Uterus (tissue), 4 donors: Measurements from ENCODE around the gene CLDN20. TPM values are rescaled to one million over a fixed set of nuclear protein-coding genes. Genes with fewer than 3 reads are reported as not detected.

Source experiments
- DNase-seq, 2 donors: peaks; one replicate each; pipeline ENCODE4 v3.0.0-alpha.2; 2019 to 2020
- H3K27ac ChIP-seq, 2 donors: fragments of 200-600 bp; sonication (generic); 1 replicate in 1 of 2; 2 replicates in 1 of 2; pipeline ENCODE4 v1.5.1; 2016 to 2018
- H3K27me3 ChIP-seq, 2 donors: fragments of 200-600 bp; sonication (generic); one replicate each; pipeline ENCODE4 v1.5.1; 2018 to 2019; ENCODE audit warnings: control low read depth in 1 of 2
- H3K36me3 ChIP-seq, 2 donors: fragments of 200-600 bp; sonication (generic); one replicate each; pipeline ENCODE4 v1.5.1; 2019; ENCODE audit warnings: control low read depth in 1 of 2
- H3K4me1 ChIP-seq, 2 donors: fragments of 200-600 bp; sonication (generic); one replicate each; pipeline ENCODE4 v1.5.1; 2018 to 2019; ENCODE audit warnings: control low read depth in 1 of 2
- H3K4me3 ChIP-seq, 2 donors: fragments of 200-600 bp; sonication (generic); 1 replicate in 1 of 2; 2 replicates in 1 of 2; pipeline ENCODE4 v1.5.1; 2018 to 2019; ENCODE audit warnings: mild to moderate bottlenecking in 1 of 2
- H3K9me3 ChIP-seq, 2 donors: fragments of 200-600 bp; sonication (generic); one replicate each; pipeline ENCODE4 v1.5.1; 2019; ENCODE audit warnings: control low read depth in 1 of 2
- POLR2A ChIP-seq, 2 donors: fragments of 450-650 bp; IDR thresholded peaks; one replicate each; pipeline ENCODE4 v1.6.1; 2016; ENCODE audit warnings: antibody characterized with exemption in 2 of 2, mild to moderate bottlenecking in 1 of 2, moderate library complexity in 1 of 2
- intact Hi-C: fragments of 100-400 bp; cut with DNase I; formaldehyde crosslinking; loops from one replicate; pipeline ENCODE4 v1.15.1; 2023; ENCODE audit warnings: low total_unique reads
- total RNA-seq, 4 donors: library from RNA; depleted of rRNA in 3 of 4; stranded (reverse); fragments of >200 nt in 3 of 4; gene quantifications; one replicate each; pipeline versions ENCODE4 v1.1.0 to v1.2.4, GENCODE V29; 2014 to 2023
- TF ChIP-seq, protein P1 (sequence below), 4 experiments: fragments of 200-600 bp in 2 of 4; fragments of 450-650 bp in 2 of 4; sonication (generic) in 2 of 4; IDR thresholded peaks; one replicate each; pipeline ENCODE4 v1.5.1; 2016 to 2019; ENCODE audit warnings: antibody characterized with exemption in 4 of 4, mild to moderate bottlenecking in 2 of 4, moderate library complexity in 1 of 4
- donor health status: DM: yes; HTN: yes; CAD: no.

The CLDN20 gene
- total RNA-seq, 4 donors from 2014 or later: 1.5 TPM; not detected in 3

DNA sequence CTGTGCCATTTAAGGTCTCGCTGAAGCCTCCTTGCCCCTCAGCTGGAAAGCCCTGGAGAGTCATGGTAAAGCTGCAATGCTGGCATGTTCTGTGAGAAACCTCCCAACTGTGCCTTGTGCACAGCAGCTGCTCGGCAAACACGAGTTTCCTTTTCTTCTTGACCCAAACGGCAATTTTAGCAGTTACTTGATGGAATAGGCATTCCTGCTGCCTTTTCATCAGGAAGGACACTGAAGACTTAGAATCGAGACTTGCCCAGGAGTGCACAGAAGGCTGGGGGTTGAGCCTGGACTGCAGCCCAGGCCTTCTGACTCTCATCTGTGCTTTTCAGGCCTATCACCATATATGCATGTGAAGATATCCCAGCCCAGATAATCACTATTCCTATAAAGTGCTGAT lies 28.7 kb upstream of the CLDN20 start:
- Histone ChIP-seq H3K9me3 (no peaks in the 10 kb centered on the region), H3K27ac (no peak overlapping the region), H3K4me3 (no peak overlapping the region), H3K4me1 (no peaks in the 10 kb centered on the region), H3K27me3 (no peaks in the 10 kb centered on the region), H3K36me3 (no peaks in the 10 kb centered on the region)
- intact Hi-C loops: no loop called here
- DNase-seq: no peak
- TF ChIP-seq, protein P1, sequence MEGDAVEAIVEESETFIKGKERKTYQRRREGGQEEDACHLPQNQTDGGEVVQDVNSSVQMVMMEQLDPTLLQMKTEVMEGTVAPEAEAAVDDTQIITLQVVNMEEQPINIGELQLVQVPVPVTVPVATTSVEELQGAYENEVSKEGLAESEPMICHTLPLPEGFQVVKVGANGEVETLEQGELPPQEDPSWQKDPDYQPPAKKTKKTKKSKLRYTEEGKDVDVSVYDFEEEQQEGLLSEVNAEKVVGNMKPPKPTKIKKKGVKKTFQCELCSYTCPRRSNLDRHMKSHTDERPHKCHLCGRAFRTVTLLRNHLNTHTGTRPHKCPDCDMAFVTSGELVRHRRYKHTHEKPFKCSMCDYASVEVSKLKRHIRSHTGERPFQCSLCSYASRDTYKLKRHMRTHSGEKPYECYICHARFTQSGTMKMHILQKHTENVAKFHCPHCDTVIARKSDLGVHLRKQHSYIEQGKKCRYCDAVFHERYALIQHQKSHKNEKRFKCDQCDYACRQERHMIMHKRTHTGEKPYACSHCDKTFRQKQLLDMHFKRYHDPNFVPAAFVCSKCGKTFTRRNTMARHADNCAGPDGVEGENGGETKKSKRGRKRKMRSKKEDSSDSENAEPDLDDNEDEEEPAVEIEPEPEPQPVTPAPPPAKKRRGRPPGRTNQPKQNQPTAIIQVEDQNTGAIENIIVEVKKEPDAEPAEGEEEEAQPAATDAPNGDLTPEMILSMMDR (IDR thresholded peaks at IDR 0.05): no peak
- no peak for TF ChIP-seq POLR2A (IDR thresholded peaks at IDR 0.05)

DNA sequence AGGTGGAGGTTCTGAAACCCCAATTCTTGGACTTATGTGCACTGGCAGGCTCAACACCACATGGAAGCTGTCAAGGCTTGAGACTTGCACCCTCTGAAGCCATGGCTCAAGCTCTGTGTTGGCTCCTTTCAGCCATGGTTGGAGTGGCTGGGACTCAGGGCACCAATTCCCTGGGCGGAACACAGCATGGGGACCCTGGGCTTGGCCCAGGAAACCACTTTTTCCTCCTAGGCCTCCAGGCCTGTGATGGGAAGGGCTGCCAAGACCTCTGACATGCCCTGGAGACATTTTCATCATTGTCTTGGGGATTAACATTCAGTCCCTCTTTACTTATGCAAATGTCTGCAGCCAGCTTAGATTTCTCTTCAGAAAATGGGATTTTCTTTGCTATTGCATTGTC lies 26.2 kb upstream of the CLDN20 start:
- no peaks in the 10 kb centered on the region for H3K4me1 ChIP-seq
- no peak overlapping the region for H3K27ac ChIP-seq
- DNase-seq: no peak
- no peak overlapping the region for H3K4me3 ChIP-seq
- TF ChIP-seq POLR2A (IDR thresholded peaks at IDR 0.05): no peak
- TF ChIP-seq, protein P1 (IDR thresholded peaks at IDR 0.05): no peak
- intact Hi-C loops: no loop called here
- H3K27me3 ChIP-seq: no peaks in the 10 kb centered on the region
- H3K36me3 ChIP-seq: no peaks in the 10 kb centered on the region
- H3K9me3 ChIP-seq: no peaks in the 10 kb centered on the region

DNA sequence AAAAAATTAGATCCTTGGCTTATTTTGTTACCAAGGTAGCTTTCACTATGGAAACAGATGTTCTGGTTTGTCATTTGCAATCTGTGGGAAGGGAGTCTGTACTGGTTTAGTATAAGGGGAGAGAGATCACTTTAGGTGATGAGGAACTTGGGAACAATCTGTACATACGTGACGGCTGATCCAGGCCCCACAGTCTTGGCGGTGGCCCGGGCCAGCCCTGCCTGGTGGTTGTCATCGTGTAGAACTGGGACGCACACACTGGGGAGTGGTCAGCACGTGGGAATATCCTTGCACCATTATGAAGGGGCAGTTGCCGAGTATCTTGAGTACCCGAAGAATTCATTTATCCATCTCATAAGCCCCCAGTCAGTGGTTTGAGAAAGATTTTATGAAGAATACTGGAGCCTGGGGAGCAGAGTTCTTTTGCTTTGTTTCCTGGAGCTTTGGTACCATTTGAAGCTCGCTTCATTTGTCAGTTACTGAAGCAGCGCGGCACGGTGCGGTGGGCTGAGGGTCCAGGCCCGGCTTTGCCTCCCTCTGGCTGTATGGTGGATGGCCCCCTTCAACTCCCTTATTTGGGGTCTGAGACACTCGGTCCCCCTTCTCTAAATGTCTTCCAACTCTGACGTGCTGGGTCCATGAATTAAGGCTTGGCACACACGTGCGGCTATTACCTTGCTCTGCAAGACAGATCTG lies 22.8 kb upstream of the CLDN20 start:
- no peak for DNase-seq
- TF ChIP-seq, protein P1 (IDR thresholded peaks at IDR 0.05): no peak
- TF ChIP-seq POLR2A (IDR thresholded peaks at IDR 0.05): no peak
- Histone ChIP-seq H3K4me3 (no peak overlapping the region), H3K36me3 (no peaks in the 10 kb centered on the region), H3K4me1 (no peaks in the 10 kb centered on the region), H3K27me3 (no peaks in the 10 kb centered on the region), H3K27ac (no peak overlapping the region), H3K9me3 (no peaks in the 10 kb centered on the region)
- intact Hi-C loops: loop anchor here (10.0 kb wide), 1 partner anchor 66 kb away; no protein-coding TSS in a partner anchor

DNA sequence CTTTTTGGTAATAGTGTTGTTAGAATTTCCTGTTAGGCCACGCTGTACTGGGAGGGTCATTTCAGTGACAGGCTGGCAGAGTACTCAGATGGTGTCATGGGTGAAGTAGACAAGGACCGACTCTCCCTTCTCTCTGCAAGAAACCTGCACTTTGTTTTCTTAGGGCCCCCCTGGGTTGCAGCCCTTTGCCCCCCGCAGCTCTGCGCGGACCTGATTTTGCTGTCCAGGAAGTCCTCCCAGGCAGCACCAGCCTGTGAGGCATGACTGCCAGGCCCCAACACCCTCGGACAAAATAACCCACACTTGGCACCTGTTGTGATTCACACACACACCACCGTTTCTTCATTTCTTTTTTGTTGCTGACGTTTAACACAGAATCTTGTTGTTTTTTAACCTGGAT lies 21.8 kb upstream of the CLDN20 start:
- H3K36me3 ChIP-seq: no peaks in the 10 kb centered on the region
- TF ChIP-seq, protein P1 (IDR thresholded peaks at IDR 0.05): no peak
- no peak for TF ChIP-seq POLR2A (IDR thresholded peaks at IDR 0.05)
- no peaks in the 10 kb centered on the region for H3K4me1 ChIP-seq
- H3K27ac ChIP-seq: no peak overlapping the region
- H3K27me3 ChIP-seq: no peaks in the 10 kb centered on the region
- no peak for DNase-seq
- intact Hi-C loops: loop anchor here (10.0 kb wide), 1 partner anchor 67 kb away; no protein-coding TSS in a partner anchor
- no peak overlapping the region for H3K4me3 ChIP-seq
- H3K9me3 ChIP-seq: no peaks in the 10 kb centered on the region

DNA sequence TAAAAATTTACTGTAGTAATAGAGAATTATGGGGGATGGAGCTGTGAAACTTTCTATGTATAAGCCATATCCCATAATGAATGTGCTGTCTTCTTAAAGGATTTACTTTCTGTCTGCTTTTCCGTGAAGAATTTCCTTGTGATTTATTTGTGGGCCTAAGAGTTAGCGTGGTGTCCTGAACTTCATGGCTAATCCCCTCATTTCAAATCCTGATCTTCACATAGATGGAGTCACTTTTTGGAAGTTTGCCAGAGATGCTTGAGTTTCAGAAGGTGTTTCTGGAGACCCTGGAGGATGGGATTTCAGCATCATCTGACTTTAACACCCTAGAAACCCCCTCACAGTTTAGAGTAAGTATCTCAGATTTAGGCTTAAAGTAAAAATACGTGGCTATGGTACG lies 19.4 kb upstream of the CLDN20 start:
- no peak overlapping the region for H3K4me3 ChIP-seq
- H3K4me1 ChIP-seq: peaks cover 0 to 5% of the 10 kb centered on the region in 2 donors
- DNase-seq: no peak
- TF ChIP-seq POLR2A (IDR thresholded peaks at IDR 0.05): no peak
- TF ChIP-seq, protein P1 (IDR thresholded peaks at IDR 0.05): no peak
- no peaks in the 10 kb centered on the region for H3K27me3 ChIP-seq
- no peaks in the 10 kb centered on the region for H3K36me3 ChIP-seq
- intact Hi-C loops: loop anchor here (10.0 kb wide), 1 partner anchor 70 kb away; no protein-coding TSS in a partner anchor
- H3K9me3 ChIP-seq: no peaks in the 10 kb centered on the region
- no peak overlapping the region for H3K27ac ChIP-seq
